GM19468 (cell line): Measurements from ENCODE around the gene LLGL2.

Source experiments
- ATAC-seq: cut with Tn5 transposase; IDR thresholded peaks from one replicate; pipeline ENCODE4 v1.9.1; 2021; ENCODE audit warnings: mild to moderate bottlenecking, moderate library complexity, moderate number of reproducible peaks; ENCODE audit not compliant: unreplicated experiment; ENCODE audit errors: extremely low read depth

LLGL2 gene

DNA sequence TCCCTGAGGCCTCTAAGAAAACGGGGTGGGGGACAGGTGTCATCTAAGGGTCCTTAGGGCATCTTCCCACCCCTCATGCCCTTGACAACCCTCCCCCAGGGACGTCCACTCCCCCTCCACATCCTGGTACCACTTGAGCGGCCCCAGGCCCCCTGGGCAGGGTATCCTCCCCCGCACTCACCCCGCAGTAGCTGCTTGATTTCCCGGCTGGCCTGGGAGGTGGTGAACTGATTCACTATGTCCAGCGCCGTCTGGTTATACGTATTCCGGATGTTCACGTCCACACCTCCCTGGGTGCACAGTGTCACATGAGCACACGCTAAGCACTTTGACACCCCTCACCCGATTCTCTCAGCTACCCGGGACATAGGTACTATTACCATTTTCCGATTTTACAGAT, 19.9 kb upstream of the LLGL2 start:
- no peak for ATAC-seq

- ATAC-seq: no peak
Measured at GRCh38 chr17:75506134-75506533, 19.4 kb upstream of the LLGL2 start.

GRCh38 chr17:75506888-75507287, 18.6 kb upstream of the LLGL2 start:
- no peak for ATAC-seq

GRCh38 chr17:75507733-75508719, 17.5 kb upstream of the LLGL2 start:
- no peak for ATAC-seq

DNA sequence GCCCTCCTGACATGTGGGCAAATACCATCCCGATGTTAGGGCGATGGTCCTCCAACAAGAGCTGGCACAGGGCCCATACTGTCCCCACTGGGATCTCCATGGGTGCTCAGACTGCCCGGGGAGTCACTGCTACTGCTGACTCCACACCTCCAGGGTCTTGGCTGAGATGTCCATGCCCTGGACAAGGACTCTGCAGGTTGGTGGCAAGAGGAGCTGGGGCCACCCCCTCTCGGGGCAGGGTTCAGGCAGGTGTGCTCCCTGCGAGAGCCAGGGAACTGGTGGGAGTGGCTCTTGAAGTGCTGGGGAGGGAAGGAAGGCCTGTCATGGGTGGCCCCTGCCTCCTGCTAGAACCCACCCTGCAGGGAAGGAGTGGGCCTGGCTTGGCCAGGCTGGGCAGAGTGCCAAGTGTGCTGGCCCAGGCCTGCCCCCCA, 16.6 kb upstream of the LLGL2 start:
- ATAC-seq: no peak

GRCh38 chr17:75509528-75510258, 15.8 kb upstream of the LLGL2 start:
- no peak for ATAC-seq

- ATAC-seq: no peak
Measured at GRCh38 chr17:75511270-75511609, 14.3 kb upstream of the LLGL2 start.

- no peak for ATAC-seq
Measured at GRCh38 chr17:75511610-75512575, 13.6 kb upstream of the LLGL2 start.

DNA sequence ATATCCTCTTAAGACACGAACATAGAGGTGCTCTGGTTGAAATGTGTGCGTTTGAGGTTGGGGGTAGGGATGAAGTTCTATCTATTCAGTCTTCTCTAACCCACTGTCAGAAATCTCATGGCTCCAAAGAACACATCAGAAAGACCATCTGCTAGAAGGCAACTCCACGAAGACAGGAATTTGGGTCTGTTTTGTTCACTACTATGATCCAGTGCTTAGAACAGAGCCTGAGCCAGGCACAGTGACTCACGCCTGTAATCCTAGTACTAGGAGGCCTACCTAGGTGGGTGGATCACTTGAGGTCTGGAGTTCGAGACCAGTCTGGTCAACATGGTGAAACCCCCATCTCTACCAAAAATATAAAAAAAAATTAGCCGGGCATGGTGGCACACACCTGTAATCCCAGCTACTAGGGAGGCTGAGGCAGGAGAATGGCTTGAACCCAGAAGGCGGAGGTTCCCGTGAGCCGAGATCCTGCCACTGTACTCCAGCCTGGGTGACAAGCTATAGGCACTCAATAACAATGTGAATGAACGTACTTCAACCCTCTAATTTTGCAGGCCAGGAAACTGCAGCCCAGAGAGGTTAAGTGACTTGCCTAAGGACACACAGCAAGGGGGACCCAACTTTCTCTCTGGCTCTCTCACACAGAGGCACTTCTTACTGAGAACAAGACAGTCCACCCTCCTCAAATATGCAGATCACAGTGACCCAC, 12.4 kb upstream of the LLGL2 start:
- ATAC-seq: no peak

DNA sequence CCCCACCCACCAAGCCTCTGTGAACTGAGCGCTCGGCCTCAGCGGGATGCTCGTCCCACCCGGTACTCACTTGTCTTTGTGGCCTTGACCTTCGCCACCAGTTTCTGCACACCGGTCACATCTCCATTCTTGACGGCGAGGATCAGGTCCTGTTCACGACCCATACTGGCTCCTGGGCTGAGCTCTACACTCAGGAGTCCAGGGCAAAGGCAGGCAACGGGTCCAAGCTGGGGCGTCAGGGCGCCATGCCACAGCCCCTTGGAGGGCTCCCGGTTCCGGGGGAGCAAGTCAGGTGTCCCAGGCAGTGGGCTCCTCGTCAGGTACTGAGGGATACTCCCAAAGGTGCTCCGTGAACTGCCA, 11.9 kb upstream of the LLGL2 start:
- no peak for ATAC-seq

DNA sequence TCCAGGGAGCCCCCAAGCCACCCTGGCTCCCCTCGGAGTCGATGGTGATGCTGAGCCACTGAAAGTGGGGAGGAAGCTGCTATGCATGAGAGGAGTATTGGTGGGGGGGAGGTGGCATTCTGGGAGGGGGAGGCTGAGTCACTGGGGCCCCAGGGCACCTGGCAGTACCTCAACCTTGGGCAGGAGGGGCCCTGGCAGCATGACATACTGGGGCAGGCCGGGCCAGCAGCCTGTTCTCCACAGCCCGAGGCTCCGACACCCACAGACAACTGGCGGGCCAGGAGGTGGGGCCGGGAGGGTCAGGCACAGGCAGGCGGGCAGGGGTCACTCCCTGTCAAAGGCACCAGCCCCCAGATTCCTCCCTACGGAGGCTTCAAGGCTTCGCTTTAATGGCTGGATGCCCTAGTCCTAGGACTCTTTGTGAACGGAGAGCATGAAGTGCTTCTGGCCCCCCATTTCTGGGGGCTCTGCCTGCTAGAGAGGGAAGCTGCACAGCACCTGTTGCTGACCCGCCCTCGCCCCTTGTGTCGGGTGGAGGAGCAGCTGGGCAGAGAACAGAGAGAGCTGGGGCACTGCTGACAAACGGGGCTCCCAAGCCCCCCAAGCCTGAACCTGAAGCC, 11.1 kb upstream of the LLGL2 start:
- ATAC-seq: no peak

- ATAC-seq: no peak
Measured at GRCh38 chr17:75514919-75515495, 10.5 kb upstream of the LLGL2 start.

GRCh38 chr17:75515496-75516254, 9.8 kb upstream of the LLGL2 start, which contains the start of gene CASKIN2:
Gene CASKIN2, minus strand, starts transcription at chr17:75515537. Its CDS starts 1,733 bp downstream, at chr17:75513804.
- ATAC-seq: no peak

DNA sequence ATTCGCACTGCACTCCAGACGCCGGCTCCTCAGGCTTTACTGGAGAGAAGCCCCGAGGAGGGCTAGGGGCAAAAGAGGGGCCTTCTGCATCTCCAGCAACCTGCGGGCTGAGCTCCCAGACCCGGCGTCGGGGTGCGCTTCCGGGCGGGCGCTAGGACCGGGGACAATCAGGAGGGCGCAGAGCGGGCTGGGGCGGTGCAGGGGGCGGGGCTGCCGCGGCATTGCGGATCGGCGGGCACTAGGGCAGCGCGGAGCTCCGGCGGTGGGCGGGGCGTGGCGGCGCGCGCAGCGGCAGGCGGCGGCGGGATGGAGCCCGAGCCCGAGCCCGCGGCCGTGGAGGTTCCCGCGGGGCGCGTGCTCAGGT, 9.3 kb upstream of the LLGL2 start, which contains the start of gene TSEN54:
Gene TSEN54 (plus strand): TSS at position 274 of the 364 bp plus-strand sequence. CDS start 33 bp downstream, at position 307.
- peak; percentile 36 for ATAC-seq

DNA sequence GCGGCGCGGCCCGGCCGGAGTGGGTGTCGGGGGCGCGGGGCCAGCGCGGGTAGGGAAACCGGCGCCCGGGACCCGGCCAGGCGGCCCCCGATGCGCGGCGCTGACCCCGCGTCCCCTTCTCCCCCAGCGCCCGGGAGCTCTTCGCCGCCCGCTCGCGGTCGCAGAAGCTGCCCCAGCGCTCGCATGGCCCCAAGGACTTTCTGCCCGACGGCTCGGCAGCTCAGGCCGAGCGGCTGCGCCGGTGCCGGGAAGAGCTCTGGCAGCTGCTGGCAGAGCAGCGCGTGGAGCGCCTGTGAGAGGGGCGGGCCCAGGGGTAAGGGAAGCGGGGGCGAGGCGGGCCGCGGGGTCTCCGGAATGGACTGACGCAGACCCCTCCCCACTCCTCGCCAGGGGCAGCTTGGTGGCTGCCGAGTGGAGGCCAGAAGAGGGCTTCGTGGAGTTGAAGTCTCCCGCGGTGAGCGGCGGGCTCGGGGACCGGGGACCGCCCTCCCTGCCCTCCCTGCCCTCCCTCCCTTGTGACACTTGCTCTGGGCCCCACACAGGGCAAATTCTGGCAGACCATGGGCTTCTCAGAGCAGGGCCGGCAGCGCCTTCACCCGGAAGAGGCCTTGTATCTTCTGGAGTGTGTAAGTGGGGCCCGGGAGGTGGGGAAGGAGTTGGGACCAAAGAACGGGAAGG, 8.7 kb upstream of the LLGL2 start:
- peak; percentile 3 for ATAC-seq

DNA sequence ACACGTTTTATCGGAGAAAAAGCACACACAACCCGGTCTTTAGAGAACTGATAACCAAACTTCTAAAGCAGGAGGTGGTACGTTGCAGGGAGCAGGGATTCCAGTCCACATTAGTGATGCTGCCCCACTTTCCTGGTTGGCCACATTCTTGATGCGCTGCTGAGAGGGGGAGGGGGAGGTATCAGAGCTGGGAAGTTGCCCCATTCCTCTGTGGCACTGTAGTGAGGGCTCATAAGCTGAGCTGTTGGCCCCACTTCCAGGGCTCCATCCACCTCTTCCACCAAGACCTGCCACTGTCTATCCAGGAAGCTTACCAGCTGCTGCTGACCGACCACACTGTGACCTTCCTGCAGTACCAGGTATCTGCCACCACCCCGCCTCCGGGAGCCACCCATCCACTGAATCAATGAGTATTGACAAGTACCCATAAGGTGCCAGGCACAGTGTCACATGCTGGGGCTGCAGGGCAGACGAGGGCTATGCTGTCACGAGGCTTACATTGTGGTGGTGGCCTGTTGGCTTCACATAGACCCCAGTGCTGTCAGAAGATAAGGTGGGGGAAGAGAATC, 8.1 kb upstream of the LLGL2 start:
- no peak for ATAC-seq

- ATAC-seq: no peak
Measured at GRCh38 chr17:75518201-75518600, 7.3 kb upstream of the LLGL2 start.
